HUES64 (cell line): ENCODE measurements around the gene LYRM9. TPM values are rescaled to one million over a fixed set of nuclear protein-coding genes. Genes with fewer than 3 reads are reported as not detected.

Experiments used
- H3K27ac ChIP-seq: 2 replicates; pipeline ENCODE4 v1.7.0; 2013; ENCODE audit warnings: low read depth, low read length, inconsistent platforms
- H3K27me3 ChIP-seq: 2 replicates; pipeline ENCODE4 v1.6.1; 2013; ENCODE audit warnings: mild to moderate bottlenecking, low read length; ENCODE audit not compliant: insufficient read depth
- H3K36me3 ChIP-seq: 2 replicates; pipeline ENCODE4 v1.6.1; 2013; ENCODE audit warnings: mild to moderate bottlenecking, low read length; ENCODE audit not compliant: insufficient read depth
- H3K4me1 ChIP-seq: 2 replicates; pipeline ENCODE4 v1.6.1; 2013; ENCODE audit warnings: mild to moderate bottlenecking, low read length, moderate library complexity; ENCODE audit not compliant: insufficient read depth
- H3K4me3 ChIP-seq: 2 replicates; pipeline ENCODE4 v1.5.1; 2013; ENCODE audit warnings: mild to moderate bottlenecking, low read length, moderate library complexity
- H3K9ac ChIP-seq: 2 replicates; pipeline ENCODE4 v1.6.1; 2013; ENCODE audit warnings: mild to moderate bottlenecking, low read depth, low read length
- H3K9me3 ChIP-seq: 2 replicates; pipeline ENCODE4 v1.6.1; 2013; ENCODE audit warnings: low read depth, low read length; ENCODE audit not compliant: insufficient read depth
- WGBS: fragments of 150-250, 120-280 bp; methylation state at CpG from one replicate; pipeline ENCODE4 v1.1.7; 2013; ENCODE audit warnings: missing lambda C conversion rate; 5-methylcytosine and 5-hydroxymethylcytosine counted together
- polyA plus RNA-seq, 2 experiments: library from polyadenylated mRNA; stranded (reverse); fragments of 50-300 nt; gene quantifications; one replicate each; pipeline ENCODE4 v1.2.3, GENCODE V29; 2013

Gene LYRM9
- polyA plus RNA-seq (2013, experiment 1 of 2), result 2.3 TPM
- 3.2 TPM for polyA plus RNA-seq (2013, experiment 2 of 2)

GRCh38 chr17:27892866-27893769 is at the start of gene LYRM9:
LYRM9 (minus strand) TSS chr17:27893365; CDS start chr17:27882694, 10,671 bp downstream.
- H3K4me3 ChIP-seq, result peak within 1 kb of the TSS; percentile 62
- peak within 1 kb of the TSS; percentile 65 for H3K9ac ChIP-seq
- peak within 1 kb of the TSS; percentile 25; the same call in 1 of the 2 replicates for H3K27ac ChIP-seq
- peaks cover 45% of the 10 kb centered on the region for H3K4me1 ChIP-seq
- no peaks in the 10 kb centered on the region for H3K36me3 ChIP-seq
- H3K27me3 ChIP-seq, result peaks cover 11% of the 10 kb centered on the region
- 3% methylated on average over 73 of the region's 75 CpGs for WGBS
- no peaks in the 10 kb centered on the region for H3K9me3 ChIP-seq

- WGBS, result 82% methylated on average over 13 of the region's 13 CpGs
- Histone ChIP-seq H3K9me3 (no peaks in the 10 kb centered on the region), H3K4me1 (peaks cover 19% of the 10 kb centered on the region), H3K9ac (no peak overlapping the region), H3K36me3 (no peaks in the 10 kb centered on the region), H3K27ac (no peak overlapping the region), H3K27me3 (no peaks in the 10 kb centered on the region), H3K4me3 (no peak overlapping the region)
Observed at GRCh38 chr17:27940503-27941428, 47.6 kb upstream of the LYRM9 start.

GRCh38 chr17:27939474-27940465 is 46.6 kb upstream of the LYRM9 start:
- WGBS, result 78% methylated on average over 7 of the region's 7 CpGs
- H3K9me3 ChIP-seq, result no peaks in the 10 kb centered on the region
- no peaks in the 10 kb centered on the region for H3K36me3 ChIP-seq
- H3K27ac ChIP-seq, result no peak overlapping the region
- H3K9ac ChIP-seq, result no peak overlapping the region
- H3K4me3 ChIP-seq, result no peak overlapping the region
- H3K27me3 ChIP-seq, result no peaks in the 10 kb centered on the region
- H3K4me1 ChIP-seq, result peaks cover 29% of the 10 kb centered on the region

GRCh38 chr17:27938864-27939263 is 45.7 kb upstream of the LYRM9 start:
- no peaks in the 10 kb centered on the region for H3K27me3 ChIP-seq
- H3K36me3 ChIP-seq, result no peaks in the 10 kb centered on the region
- H3K9ac ChIP-seq, result no peak overlapping the region
- peaks cover 27% of the 10 kb centered on the region for H3K4me1 ChIP-seq
- WGBS, result 88% methylated on average over 4 of the region's 4 CpGs
- no peak overlapping the region for H3K27ac ChIP-seq
- H3K4me3 ChIP-seq, result no peak overlapping the region
- H3K9me3 ChIP-seq, result no peaks in the 10 kb centered on the region

GRCh38 chr17:27938241-27938640 is 45.1 kb upstream of the LYRM9 start:
- no peak overlapping the region for H3K9ac ChIP-seq

GRCh38 chr17:27937025-27937546 is 43.9 kb upstream of the LYRM9 start:
- Histone ChIP-seq H3K4me1 (peaks cover 27% of the 10 kb centered on the region), H3K9ac (no peak overlapping the region), H3K9me3 (no peaks in the 10 kb centered on the region), H3K4me3 (no peak overlapping the region), H3K36me3 (no peaks in the 10 kb centered on the region), H3K27me3 (no peaks in the 10 kb centered on the region), H3K27ac (no peak overlapping the region)
- 88% methylated on average over 8 of the region's 8 CpGs for WGBS

More at GRCh38 chr17:27938241-27938640, 45.1 kb upstream of the LYRM9 start:
- H3K27ac ChIP-seq, result no peak overlapping the region
- H3K36me3 ChIP-seq, result no peaks in the 10 kb centered on the region
- H3K27me3 ChIP-seq, result no peaks in the 10 kb centered on the region
- H3K4me3 ChIP-seq, result no peak overlapping the region
- no peaks in the 10 kb centered on the region for H3K9me3 ChIP-seq
- H3K4me1 ChIP-seq, result peaks cover 27% of the 10 kb centered on the region

DNA sequence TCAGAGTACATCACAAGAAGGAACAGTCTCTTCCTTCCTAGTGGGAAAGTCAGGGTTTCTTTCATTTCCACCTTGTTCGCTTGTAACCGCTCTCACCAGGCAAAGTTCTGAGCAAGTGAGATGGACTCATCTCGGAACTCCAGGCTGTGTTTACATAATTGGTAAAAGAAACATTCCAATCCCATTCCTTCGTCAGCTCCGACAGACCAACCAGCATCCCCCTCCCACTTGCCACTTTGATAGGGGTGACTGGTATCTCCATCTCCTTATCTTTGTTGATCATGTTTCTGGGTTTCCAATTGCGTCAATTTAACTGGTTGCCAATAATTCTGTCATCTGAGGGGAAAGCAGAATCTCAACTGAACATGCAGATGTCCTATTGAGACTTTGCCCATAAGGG is 36.8 kb upstream of the LYRM9 start:
- H3K4me3 ChIP-seq, result no peak overlapping the region
- H3K27me3 ChIP-seq, result peaks cover 3% of the 10 kb centered on the region; the same call in 1 of the 2 replicates
- no peak overlapping the region for H3K27ac ChIP-seq
- 75% methylated on average over 6 of the region's 6 CpGs for WGBS
- no peaks in the 10 kb centered on the region for H3K9me3 ChIP-seq
- no peaks in the 10 kb centered on the region for H3K36me3 ChIP-seq
- no peak overlapping the region for H3K9ac ChIP-seq
- H3K4me1 ChIP-seq, result peaks cover 6% of the 10 kb centered on the region; the same call in 1 of the 2 replicates

- H3K27me3 ChIP-seq, result peaks cover 3% of the 10 kb centered on the region; the same call in 1 of the 2 replicates
- WGBS, result 96% methylated on average over 4 of the region's 5 CpGs
- H3K4me3 ChIP-seq, result no peak overlapping the region
- H3K36me3 ChIP-seq, result no peaks in the 10 kb centered on the region
- H3K27ac ChIP-seq, result no peak overlapping the region
- H3K9ac ChIP-seq, result no peak overlapping the region
- H3K9me3 ChIP-seq, result no peaks in the 10 kb centered on the region
- H3K4me1 ChIP-seq, result no peaks in the 10 kb centered on the region
Observed at GRCh38 chr17:27928587-27928986, 35.4 kb upstream of the LYRM9 start.

DNA sequence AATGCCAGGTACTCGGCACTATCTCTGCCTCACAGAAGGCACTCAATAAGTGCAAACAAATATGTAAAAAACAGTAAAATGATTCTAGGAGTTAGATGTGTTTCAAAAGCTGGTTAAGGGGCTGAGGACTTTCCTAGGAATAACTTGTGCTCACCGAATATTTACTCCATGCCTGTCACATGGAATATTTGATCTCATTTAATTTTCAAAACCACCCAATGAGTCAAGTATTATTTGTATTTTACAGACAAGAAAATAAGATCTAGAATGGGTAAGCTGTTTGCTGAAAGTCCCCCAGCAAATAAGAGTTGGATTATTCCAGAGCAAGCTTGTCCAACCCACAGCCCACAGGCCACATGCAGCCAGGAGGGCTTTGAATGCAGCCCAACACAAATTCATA is 34.6 kb upstream of the LYRM9 start:
- H3K27me3 ChIP-seq, result peaks cover 7% of the 10 kb centered on the region; the same call in 1 of the 2 replicates
- H3K9ac ChIP-seq, result no peak overlapping the region
- H3K9me3 ChIP-seq, result no peaks in the 10 kb centered on the region
- WGBS, result 100% methylated on average over 2 of the region's 2 CpGs
- H3K36me3 ChIP-seq, result no peaks in the 10 kb centered on the region
- H3K27ac ChIP-seq, result no peak overlapping the region
- H3K4me3 ChIP-seq, result no peak overlapping the region
- no peaks in the 10 kb centered on the region for H3K4me1 ChIP-seq

- Histone ChIP-seq H3K4me1 (no peaks in the 10 kb centered on the region), H3K4me3 (no peak overlapping the region), H3K27me3 (peaks cover 41% of the 10 kb centered on the region), H3K27ac (no peak overlapping the region), H3K9ac (no peak overlapping the region), H3K9me3 (no peaks in the 10 kb centered on the region), H3K36me3 (no peaks in the 10 kb centered on the region)
- WGBS, result 90% methylated on average over 2 of the region's 3 CpGs
Observed at GRCh38 chr17:27921599-27921998, 28.4 kb upstream of the LYRM9 start.
